ENCODE data around the gene SACS. TPM values are rescaled to one million over a fixed set of nuclear protein-coding genes. Genes with fewer than 3 reads are reported as not detected.

Gene SACS
- total RNA-seq, 1 experiment from 2014 or later, result 33.4 TPM

- H4K20me1 ChIP-seq (ENCODE audit: insufficient read depth), result no peaks in the 10 kb centered on the region
- no peak overlapping the region for H3K9ac ChIP-seq (ENCODE audit: low read length)
- ChIA-PET RAD21 (ENCODE audit: low non-redundant PET in 1 of 2, low total read pairs in 2 of 2, uncharacterized antibody in 2 of 2, unreplicated experiment in 2 of 2) (no interaction called here), CTCF (no interaction called here), POLR2A (no interaction called here)
- no peak overlapping the region for H2AFZ ChIP-seq (ENCODE audit: low read depth, low read length, poor library complexity, severe bottlenecking)
- H3K27ac ChIP-seq (ENCODE audit: low read depth, low read length), result no peak overlapping the region
- no peaks in the 10 kb centered on the region for H3K9me2 ChIP-seq (ENCODE audit: insufficient read depth)
- no peaks in the 10 kb centered on the region for H3K36me3 ChIP-seq (ENCODE audit: control insufficient read depth in 1 of 2, insufficient read depth in 2 of 2, low read length in 2 of 2)
- TF ChIP-seq CEBPB (IDR thresholded peaks at IDR 0.05; ENCODE audit: low read depth), result no peak
- TF ChIP-seq SRF (IDR thresholded peaks at IDR 0.05; ENCODE audit: low read depth), result no peak
- TF ChIP-seq SIN3A (IDR thresholded peaks at IDR 0.05; ENCODE audit: low read depth), result no peak
- H3K4me3 ChIP-seq (replicated peaks in 1 of 2; ENCODE audit: low read depth in 1 of 2, low read length in 2 of 2), result no peak overlapping the region
- no TSS peak for BruUV-seq (replicated peaks)
- ATAC-seq (no peak), DNase-seq (ENCODE audit: low read depth, low spot score) (no peak)
- no peaks in the 10 kb centered on the region for H3K4me1 ChIP-seq (ENCODE audit: control insufficient read depth in 1 of 2, insufficient read depth in 2 of 2, low read length in 2 of 2)
- H3K9me3 ChIP-seq (ENCODE audit: control insufficient read depth in 1 of 2, insufficient read depth in 1 of 2, low read depth in 1 of 2, low read length in 2 of 2), result no peaks in the 10 kb centered on the region
- H3K4me2 ChIP-seq (ENCODE audit: low read length), result no peak overlapping the region
- no peaks in the 10 kb centered on the region for H3K79me2 ChIP-seq (ENCODE audit: insufficient read depth, low read length)
- peaks cover 7% of the 10 kb centered on the region for H3K27me3 ChIP-seq (ENCODE audit: insufficient read depth, low read length)
- intact Hi-C loops (cut with micrococcal nuclease), result loop anchor here (5.0 kb wide), 1 partner anchor 105 kb away; no protein-coding TSS in a partner anchor
Measured at GRCh38 chr13:23472189-23472588, 38.7 kb upstream of the SACS start.

- ChIA-PET RAD21 (ENCODE audit: low non-redundant PET in 1 of 2, low total read pairs in 2 of 2, uncharacterized antibody in 2 of 2, unreplicated experiment in 2 of 2) (no interaction called here), POLR2A (no interaction called here), CTCF (no interaction called here)
- ATAC-seq, result no peak
- Histone ChIP-seq H3K27ac (ENCODE audit: low read depth, low read length) (no peak overlapping the region), H3K4me1 (ENCODE audit: control insufficient read depth in 1 of 2, insufficient read depth in 2 of 2, low read length in 2 of 2) (peaks cover 2 to 7% of the 10 kb centered on the region in 2 experiments; a peak in 2 of 4 replicates), H3K27me3 (ENCODE audit: insufficient read depth, low read length) (peaks cover 7% of the 10 kb centered on the region), H3K79me2 (ENCODE audit: insufficient read depth, low read length) (no peaks in the 10 kb centered on the region), H3K9me2 (ENCODE audit: insufficient read depth) (no peaks in the 10 kb centered on the region), H3K9ac (ENCODE audit: low read length) (no peak overlapping the region), H3K36me3 (ENCODE audit: control insufficient read depth in 1 of 2, insufficient read depth in 2 of 2, low read length in 2 of 2) (no peaks in the 10 kb centered on the region), H4K20me1 (ENCODE audit: insufficient read depth) (no peaks in the 10 kb centered on the region), H3K9me3 (ENCODE audit: control insufficient read depth in 1 of 2, insufficient read depth in 1 of 2, low read depth in 1 of 2, low read length in 2 of 2) (no peaks in the 10 kb centered on the region), H2AFZ (ENCODE audit: low read depth, low read length, poor library complexity, severe bottlenecking) (no peak overlapping the region), H3K4me3 (replicated peaks in 1 of 2; ENCODE audit: low read depth in 1 of 2, low read length in 2 of 2) (no peak overlapping the region), H3K4me2 (ENCODE audit: low read length) (no peak overlapping the region)
- BruUV-seq (replicated peaks), result no TSS peak
- intact Hi-C loops (cut with micrococcal nuclease), result loop anchor here (5.0 kb wide), 1 partner anchor 106 kb away; no protein-coding TSS in a partner anchor
- no peak for DNase-seq (ENCODE audit: low read depth, low spot score)
- TF ChIP-seq EZH2phosphoT487 (IDR thresholded peaks at IDR 0.05; ENCODE audit: borderline replicate concordance) (no peak), SIN3A (IDR thresholded peaks at IDR 0.05; ENCODE audit: low read depth) (no peak), ZNF274 (IDR thresholded peaks at IDR 0.05; ENCODE audit: low read depth, low read length) (no peak), CEBPB (IDR thresholded peaks at IDR 0.05; ENCODE audit: low read depth) (no peak), RAD21 (IDR thresholded peaks at IDR 0.05; ENCODE audit: low read depth) (no peak)
Measured at GRCh38 chr13:23470790-23471614, 37.5 kb upstream of the SACS start.
